Breast epithelium (tissue), 4 donors: Measurements from ENCODE around the gene ULK4. TPM values are rescaled to one million over a fixed set of nuclear protein-coding genes. Genes with fewer than 3 reads are reported as not detected.

Source experiments
- DNase-seq, 2 donors: peaks; one replicate each; pipeline ENCODE4 v3.0.0-alpha.2; 2019; ENCODE audit warnings: low spot score in 2 of 2
- H3K27ac ChIP-seq, 2 donors: fragments of 200-600 bp; sonication (generic) in 1 of 2; one replicate each; pipeline ENCODE4 v1.5.1; 2016 to 2019; ENCODE audit warnings: mild to moderate bottlenecking in 1 of 2
- H3K27me3 ChIP-seq, 2 donors: fragments of 200-600 bp; sonication (generic) in 1 of 2; one replicate each; pipeline versions ENCODE4 v1.5.1 to v1.6.0; 2017 to 2019; ENCODE audit warnings: control low read depth in 1 of 2, mild to moderate bottlenecking in 1 of 2
- H3K36me3 ChIP-seq: fragments of 200-600 bp; one replicate; pipeline ENCODE4 v1.5.1; 2019
- H3K4me1 ChIP-seq, 2 donors: fragments of 200-600 bp; sonication (generic); one replicate each; pipeline ENCODE4 v1.5.1; 2016 to 2019; ENCODE audit warnings: control low read depth in 1 of 2
- H3K4me3 ChIP-seq, 3 donors: fragments of 200-600 bp; sonication (generic); 1 replicate in 2 of 3; 2 replicates in 1 of 3; pipeline ENCODE4 v1.5.1; 2016 to 2019; ENCODE audit warnings: mild to moderate bottlenecking in 3 of 3, moderate library complexity in 2 of 3
- H3K9me3 ChIP-seq, 2 donors: fragments of 200-600 bp; sonication (generic) in 1 of 2; one replicate each; pipeline ENCODE4 v1.5.1; 2016 to 2019; ENCODE audit warnings: control low read depth in 1 of 2
- POLR2A ChIP-seq: fragments of 450-650 bp; IDR thresholded peaks from one replicate; pipeline ENCODE4 v1.6.1; 2016; ENCODE audit warnings: antibody characterized with exemption, mild to moderate bottlenecking, moderate library complexity
- POLR2AphosphoS5 ChIP-seq, 3 donors: sonication (generic); formaldehyde crosslinking; IDR thresholded peaks; one replicate each; pipeline ENCODE4 v1.6.1; 2017; ENCODE audit warnings: antibody characterized with exemption in 3 of 3
- intact Hi-C: fragments of 100-400 bp; cut with DNase I; formaldehyde crosslinking; loops from one replicate; pipeline ENCODE4 v1.15.1; 2023; ENCODE audit warnings: low total_unique reads
- total RNA-seq, 3 donors: library from RNA; depleted of rRNA; stranded (reverse); fragments of >200 nt; gene quantifications; one replicate each; pipeline ENCODE4 v1.1.0, GENCODE V29; 2016
- TF ChIP-seq, protein P1 (sequence below), 3 donors: fragments of 450-650 bp; IDR thresholded peaks; one replicate each; pipeline ENCODE4 v1.5.1; 2016 to 2017; ENCODE audit warnings: antibody characterized with exemption in 3 of 3, mild to moderate bottlenecking in 3 of 3, moderate library complexity in 3 of 3

ULK4 gene
- total RNA-seq, 3 donors from 2014 or later = 23.0 to 52.8 (median 31.8) TPM

DNA sequence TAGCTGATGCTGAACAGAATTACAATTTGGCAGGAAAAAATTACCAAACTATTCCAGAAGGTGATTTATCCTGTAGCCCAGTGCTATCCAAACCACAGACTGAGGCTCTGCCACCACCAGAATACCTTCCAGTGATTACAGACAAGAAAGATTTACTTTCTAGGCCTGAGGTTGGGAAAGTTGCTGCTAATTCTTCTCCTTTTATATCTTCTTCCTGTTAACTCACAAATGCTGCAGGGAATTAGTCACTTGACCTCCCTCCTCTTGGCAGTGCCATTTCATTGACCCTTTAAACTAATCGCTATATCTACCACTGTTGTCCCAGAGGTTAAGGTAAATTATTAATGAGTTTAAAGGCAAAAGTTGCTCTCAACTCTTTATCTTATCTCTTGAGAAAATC is 644.2 kb downstream of the ULK4 start:
- Histone ChIP-seq H3K27ac (no peak overlapping the region), H3K9me3 (no peaks in the 10 kb centered on the region), H3K4me1 (no peaks in the 10 kb centered on the region), H3K36me3 (no peaks in the 10 kb centered on the region), H3K27me3 (no peaks in the 10 kb centered on the region), H3K4me3 (no peak overlapping the region)
- intact Hi-C loops = no loop called here
- TF ChIP-seq, protein P1, sequence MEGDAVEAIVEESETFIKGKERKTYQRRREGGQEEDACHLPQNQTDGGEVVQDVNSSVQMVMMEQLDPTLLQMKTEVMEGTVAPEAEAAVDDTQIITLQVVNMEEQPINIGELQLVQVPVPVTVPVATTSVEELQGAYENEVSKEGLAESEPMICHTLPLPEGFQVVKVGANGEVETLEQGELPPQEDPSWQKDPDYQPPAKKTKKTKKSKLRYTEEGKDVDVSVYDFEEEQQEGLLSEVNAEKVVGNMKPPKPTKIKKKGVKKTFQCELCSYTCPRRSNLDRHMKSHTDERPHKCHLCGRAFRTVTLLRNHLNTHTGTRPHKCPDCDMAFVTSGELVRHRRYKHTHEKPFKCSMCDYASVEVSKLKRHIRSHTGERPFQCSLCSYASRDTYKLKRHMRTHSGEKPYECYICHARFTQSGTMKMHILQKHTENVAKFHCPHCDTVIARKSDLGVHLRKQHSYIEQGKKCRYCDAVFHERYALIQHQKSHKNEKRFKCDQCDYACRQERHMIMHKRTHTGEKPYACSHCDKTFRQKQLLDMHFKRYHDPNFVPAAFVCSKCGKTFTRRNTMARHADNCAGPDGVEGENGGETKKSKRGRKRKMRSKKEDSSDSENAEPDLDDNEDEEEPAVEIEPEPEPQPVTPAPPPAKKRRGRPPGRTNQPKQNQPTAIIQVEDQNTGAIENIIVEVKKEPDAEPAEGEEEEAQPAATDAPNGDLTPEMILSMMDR (IDR thresholded peaks at IDR 0.05) = no peak
- TF ChIP-seq POLR2A = no peak
- TF ChIP-seq POLR2AphosphoS5 (IDR thresholded peaks at IDR 0.05) = no peak
- no peak for DNase-seq

DNA sequence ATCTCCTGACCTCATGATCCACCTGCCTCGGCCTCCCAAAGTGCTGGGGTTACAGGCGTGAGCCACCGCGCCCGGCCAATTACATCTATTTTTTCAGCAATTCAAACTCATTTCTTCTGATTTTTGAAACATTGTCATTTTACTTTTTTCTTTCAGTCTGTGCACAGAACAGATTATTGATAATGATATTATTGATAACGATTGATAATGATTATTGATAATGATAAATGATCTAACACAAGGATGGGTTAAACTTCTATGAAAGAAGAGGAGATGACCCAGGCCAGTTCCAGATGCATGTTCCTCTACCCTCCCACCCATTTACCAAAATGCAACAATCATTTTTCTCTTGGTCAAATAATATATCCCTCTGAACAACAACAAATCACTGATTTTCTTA is 644.6 kb downstream of the ULK4 start:
- intact Hi-C loops = no loop called here
- no peak for TF ChIP-seq POLR2A
- TF ChIP-seq POLR2AphosphoS5 (IDR thresholded peaks at IDR 0.05) = no peak
- TF ChIP-seq, protein P1 (IDR thresholded peaks at IDR 0.05) = no peak
- H3K36me3 ChIP-seq = no peaks in the 10 kb centered on the region
- no peak overlapping the region for H3K27ac ChIP-seq
- no peak for DNase-seq
- H3K9me3 ChIP-seq = no peaks in the 10 kb centered on the region
- no peaks in the 10 kb centered on the region for H3K4me1 ChIP-seq
- H3K4me3 ChIP-seq = no peak overlapping the region
- no peaks in the 10 kb centered on the region for H3K27me3 ChIP-seq

DNA sequence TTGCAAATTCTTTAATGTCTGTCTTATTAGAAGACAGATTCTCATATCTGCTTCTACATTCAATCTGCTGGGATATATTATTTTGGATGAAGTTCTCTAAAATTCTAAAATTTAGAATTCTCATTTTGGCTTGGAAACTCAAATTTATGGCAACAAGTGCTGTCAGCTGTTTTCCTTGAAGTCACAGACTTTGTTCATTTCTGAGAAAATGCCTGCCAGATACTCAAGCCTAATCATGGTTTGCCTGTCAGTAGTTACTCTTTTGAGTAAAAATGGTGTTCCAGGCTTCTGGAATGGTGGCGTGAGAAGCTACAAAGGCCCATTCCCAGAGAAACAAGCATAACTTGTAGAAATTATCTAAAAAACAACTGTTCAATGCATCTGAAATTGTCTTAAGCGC is 646.8 kb downstream of the ULK4 start:
- TF ChIP-seq POLR2A = no peak
- TF ChIP-seq, protein P1 (IDR thresholded peaks at IDR 0.05) = no peak
- no peak for TF ChIP-seq POLR2AphosphoS5 (IDR thresholded peaks at IDR 0.05)
- H3K9me3 ChIP-seq = no peaks in the 10 kb centered on the region
- H3K27ac ChIP-seq = no peak overlapping the region
- H3K36me3 ChIP-seq = no peaks in the 10 kb centered on the region
- no peaks in the 10 kb centered on the region for H3K27me3 ChIP-seq
- no peak overlapping the region for H3K4me3 ChIP-seq
- intact Hi-C loops = no loop called here
- DNase-seq = no peak
- no peaks in the 10 kb centered on the region for H3K4me1 ChIP-seq

DNA sequence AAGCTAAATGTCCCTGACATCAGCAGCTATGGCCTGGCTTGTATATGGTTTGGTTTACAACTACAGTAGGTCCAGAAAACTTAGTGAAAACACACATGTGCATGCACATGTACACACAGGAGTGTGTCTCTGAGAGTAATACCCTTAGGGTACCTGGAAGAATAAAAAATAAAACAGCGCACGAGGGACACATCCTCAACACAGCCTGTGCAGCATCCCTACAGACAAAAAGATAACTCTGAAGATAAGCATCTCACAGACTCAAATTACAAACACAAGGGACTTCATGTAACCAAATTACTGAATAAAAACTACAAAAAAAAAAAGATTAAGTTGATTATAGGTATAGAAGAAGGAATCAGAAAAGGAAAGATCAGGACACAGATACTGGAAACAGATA is 653.8 kb downstream of the ULK4 start:
- H3K27ac ChIP-seq = no peak overlapping the region
- TF ChIP-seq, protein P1 (IDR thresholded peaks at IDR 0.05) = no peak
- TF ChIP-seq POLR2A (no peak), POLR2AphosphoS5 (IDR thresholded peaks at IDR 0.05) (no peak)
- H3K4me1 ChIP-seq = no peaks in the 10 kb centered on the region
- intact Hi-C loops = no loop called here
- no peaks in the 10 kb centered on the region for H3K9me3 ChIP-seq
- H3K27me3 ChIP-seq = no peaks in the 10 kb centered on the region
- H3K4me3 ChIP-seq = no peak overlapping the region
- no peaks in the 10 kb centered on the region for H3K36me3 ChIP-seq
- no peak for DNase-seq

DNA sequence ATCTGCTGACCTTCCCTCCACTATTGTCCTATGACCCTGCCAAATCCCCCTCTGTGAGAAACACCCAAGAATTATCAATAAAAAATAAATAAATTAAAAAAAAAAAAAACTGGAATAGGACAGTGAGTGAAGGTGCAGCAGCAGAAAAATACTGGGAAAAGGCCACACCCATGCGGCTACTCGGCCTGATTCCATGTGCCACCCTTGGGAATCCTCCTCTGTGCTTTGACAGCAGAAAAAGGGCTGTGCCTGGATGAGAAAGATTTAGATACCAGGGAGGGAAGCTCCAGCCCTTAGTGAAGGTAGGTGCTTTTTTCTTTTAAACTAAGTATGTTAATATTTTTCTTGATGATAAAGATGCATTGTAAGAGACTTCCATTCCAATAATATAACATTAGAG is 654.8 kb downstream of the ULK4 start:
- H3K4me3 ChIP-seq = no peak overlapping the region
- H3K9me3 ChIP-seq = no peaks in the 10 kb centered on the region
- intact Hi-C loops = no loop called here
- TF ChIP-seq, protein P1 (IDR thresholded peaks at IDR 0.05) = no peak
- TF ChIP-seq POLR2AphosphoS5 (IDR thresholded peaks at IDR 0.05) = no peak
- no peak overlapping the region for H3K27ac ChIP-seq
- H3K27me3 ChIP-seq = no peaks in the 10 kb centered on the region
- no peaks in the 10 kb centered on the region for H3K4me1 ChIP-seq
- H3K36me3 ChIP-seq = no peaks in the 10 kb centered on the region
- no peak for DNase-seq
